A673 (cell line): Measurements from ENCODE around the gene IQCM. TPM values are rescaled to one million over a fixed set of nuclear protein-coding genes. Genes with fewer than 3 reads are reported as not detected.

Experiments
- BruUV-seq: library from RNA; stranded (reverse); fragments of 400-500 nt; replicated peaks from 2 replicates; lab custom pipeline; 2021; lab: Mats Ljungman, UMichigan
- CTCF ChIA-PET: fragments of 300-600 bp; sonication (Branson Sonifier 250); formaldehyde crosslinking; loops from one replicate; lab custom pipeline; 2022; ENCODE audit warnings: antibody characterized with exemption; lab: Charles Lee
- POLR2A ChIA-PET: fragments of 300-600 bp; sonication (Branson Sonifier 250); formaldehyde crosslinking; loops from one replicate; lab custom pipeline; 2022; ENCODE audit warnings: antibody characterized with exemption; ENCODE audit not compliant: low non-redundant PET; lab: Charles Lee
- DNase-seq: peaks from one replicate; pipeline ENCODE4 v3.0.0-alpha.2; 2015; ENCODE audit warnings: low spot score
- H3K27ac ChIP-seq: fragments of 200-600 bp; sonication (generic); 2 replicates; pipeline ENCODE4 v1.5.1; 2016; ENCODE audit warnings: mixed run types, low read depth, mild to moderate bottlenecking, mixed read lengths, antibody characterized with exemption, low read length; ENCODE audit not compliant: poor library complexity, severe bottlenecking
- H3K27me3 ChIP-seq: fragments of 200-600 bp; sonication (generic); replicated peaks from 2 replicates; pipeline ENCODE4 v1.6.1; 2017; ENCODE audit warnings: mixed run types, low read depth, mild to moderate bottlenecking, mixed read lengths, antibody characterized with exemption, low read length; ENCODE audit not compliant: insufficient read depth, poor library complexity
- H3K36me3 ChIP-seq: fragments of 200-600 bp; sonication (generic); 2 replicates; pipeline ENCODE4 v1.6.1; 2016; ENCODE audit warnings: mixed run types, mild to moderate bottlenecking, mixed read lengths, antibody characterized with exemption, low read length; ENCODE audit not compliant: insufficient read depth, poor library complexity, severe bottlenecking
- H3K4me1 ChIP-seq: fragments of 200-600 bp; sonication (generic); 2 replicates; pipeline ENCODE4 v1.6.1; 2017; ENCODE audit warnings: mixed run types, mild to moderate bottlenecking, mixed read lengths, antibody characterized with exemption, low read length; ENCODE audit not compliant: insufficient read depth, poor library complexity, severe bottlenecking
- H3K4me3 ChIP-seq: fragments of 200-600 bp; sonication (generic); 2 replicates; pipeline ENCODE4 v1.5.1; 2016; ENCODE audit warnings: low read depth, mixed run types, mild to moderate bottlenecking, mixed read lengths, low read length; ENCODE audit not compliant: poor library complexity, severe bottlenecking
- H3K9me3 ChIP-seq: fragments of 200-600 bp; sonication (generic); 2 replicates; pipeline ENCODE4 v1.6.1; 2016; ENCODE audit warnings: mixed run types, low read depth, mild to moderate bottlenecking, mixed read lengths, antibody characterized with exemption, low read length; ENCODE audit not compliant: poor library complexity, severe bottlenecking
- CTCF ChIP-seq: fragments of 300-800, 200-600 bp; sonication (generic); conservative IDR thresholded peaks from 2 replicates; pipeline ENCODE4 v1.5.1; 2017; ENCODE audit warnings: low read depth, mild to moderate bottlenecking, antibody characterized with exemption, low read length, moderate library complexity, mixed read lengths
- EZH2 ChIP-seq: fragments of 200-600 bp; sonication (generic); IDR thresholded peaks from 2 replicates; pipeline ENCODE4 v1.6.1; 2017; ENCODE audit warnings: borderline replicate concordance, low read depth, mild to moderate bottlenecking, mixed read lengths, antibody characterized with exemption, low read length; ENCODE audit not compliant: poor library complexity, severe bottlenecking
- intact Hi-C: fragments of 100-400 bp; cut with micrococcal nuclease; formaldehyde crosslinking; loops from one replicate; pipeline ENCODE4 v1.10.0; 2022; ENCODE audit not compliant: unreplicated experiment
- total RNA-seq: library from RNA; stranded (reverse); gene quantifications from 2 replicates; pipeline ENCODE4 v1.2.3, GENCODE V29; 2021

The IQCM gene
- total RNA-seq, 1 experiment from 2014 or later, result not detected

- no peak overlapping the region for H3K4me3 ChIP-seq
- H3K4me1 ChIP-seq, result no peaks in the 10 kb centered on the region
- TF ChIP-seq CTCF, result no peak
- TF ChIP-seq EZH2, result no peak
- no TSS peak for BruUV-seq
- ChIA-PET POLR2A (no interaction called here), CTCF (no interaction called here)
- intact Hi-C loops, result no loop called here
- no peaks in the 10 kb centered on the region for H3K27me3 ChIP-seq
- no peaks in the 10 kb centered on the region for H3K9me3 ChIP-seq
- peak; percentile 27 for DNase-seq
- no peaks in the 10 kb centered on the region for H3K36me3 ChIP-seq
- no peak overlapping the region for H3K27ac ChIP-seq
These were observed 108.7 kb downstream of the IQCM start for GRCh38 chr4:149706942-149707341.

GRCh38 chr4:149702414-149703293, 113.0 kb downstream of the IQCM start:
- intact Hi-C loops, result no loop called here
- H3K27ac ChIP-seq, result no peak overlapping the region
- no peaks in the 10 kb centered on the region for H3K27me3 ChIP-seq
- ChIA-PET POLR2A (no interaction called here), CTCF (no interaction called here)
- TF ChIP-seq EZH2 (no peak), CTCF (no peak)
- BruUV-seq, result no TSS peak
- no peaks in the 10 kb centered on the region for H3K36me3 ChIP-seq
- H3K4me1 ChIP-seq, result no peaks in the 10 kb centered on the region
- no peaks in the 10 kb centered on the region for H3K9me3 ChIP-seq
- no peak overlapping the region for H3K4me3 ChIP-seq
- DNase-seq, result no peak

- BruUV-seq, result no TSS peak
- intact Hi-C loops, result no loop called here
- Histone ChIP-seq H3K36me3 (no peaks in the 10 kb centered on the region), H3K9me3 (no peaks in the 10 kb centered on the region), H3K27me3 (no peaks in the 10 kb centered on the region), H3K4me3 (no peak overlapping the region), H3K27ac (no peak overlapping the region), H3K4me1 (no peaks in the 10 kb centered on the region)
- TF ChIP-seq EZH2, result no peak
- POLR2A ChIA-PET, result no interaction called here
- CTCF ChIA-PET, result no interaction called here
- DNase-seq, result no peak
These were observed 114.0 kb downstream of the IQCM start for GRCh38 chr4:149701435-149702156.
